Heart left ventricle (tissue), 16 donors: ENCODE measurements around the gene FNIP1. TPM values are rescaled to one million over a fixed set of nuclear protein-coding genes. Genes with fewer than 3 reads are reported as not detected.
A peak's percentile ranks its signal among the peaks of the same experiment; 100 is the strongest.
"Not testable (repeated sequence)": the region's sequence is repeated elsewhere in the genome, so short reads cannot be mapped to it uniquely, and the experiment has no call there.

Experiments used
- ATAC-seq, 4 donors: fragments of 200-7000 bp; cut with Tn5 transposase; one replicate each; pipeline ENCODE4 v1.9.1; 2020 to 2022; ENCODE audit warnings: moderate library complexity in 4 of 4, mild to moderate bottlenecking in 3 of 4, moderate number of reproducible peaks in 1 of 4
- DNase-seq, 5 donors: peaks; one replicate each; pipeline ENCODE4 v3.0.0-alpha.2; 2020
- H3K27ac ChIP-seq, 12 donors: fragments of 200-600 bp; sonication (generic) in 4 of 12; one replicate each; pipeline versions ENCODE4 v1.5.0 to v1.8.0; 2016 to 2022; ENCODE audit warnings: mild to moderate bottlenecking in 2 of 12
- H3K27me3 ChIP-seq, 9 donors: fragments of 200-600 bp; sonication (generic) in 2 of 9; one replicate each; pipeline versions ENCODE4 v1.5.1 to v1.8.0; 2016 to 2022; ENCODE audit warnings: mild to moderate bottlenecking in 3 of 9
- H3K36me3 ChIP-seq, 9 donors: fragments of 200-600 bp; sonication (generic) in 2 of 9; one replicate each; pipeline versions ENCODE4 v1.5.0 to v1.8.0; 2018 to 2022; ENCODE audit warnings: mild to moderate bottlenecking in 2 of 9
- H3K4me1 ChIP-seq, 12 donors: fragments of 200-600 bp; sonication (generic) in 4 of 12; one replicate each; pipeline versions ENCODE4 v1.5.0 to v1.8.0; 2016 to 2022; ENCODE audit warnings: mild to moderate bottlenecking in 3 of 12
- H3K4me3 ChIP-seq, 12 donors: fragments of 200-600 bp; sonication (generic) in 4 of 12; one replicate each; pipeline versions ENCODE4 v1.5.0 to v1.8.0; 2017 to 2022; ENCODE audit warnings: mild to moderate bottlenecking in 9 of 12, moderate library complexity in 4 of 12
- H3K9me3 ChIP-seq, 12 donors: fragments of 200-600 bp; sonication (generic) in 4 of 12; one replicate each; pipeline versions ENCODE4 v1.5.0 to v1.8.0; 2016 to 2022; ENCODE audit warnings: mild to moderate bottlenecking in 1 of 12
- CTCF ChIP-seq, 12 donors: fragments of 200-600 bp; sonication (generic) in 4 of 12; IDR thresholded peaks; one replicate each; pipeline versions ENCODE4 v1.5.0 to v1.8.0; 2018 to 2022; ENCODE audit warnings: antibody characterized with exemption in 12 of 12, mild to moderate bottlenecking in 5 of 12
- POLR2A ChIP-seq, 2 donors: fragments of 450-650 bp; IDR thresholded peaks; one replicate each; pipeline ENCODE4 v1.6.1; 2017; ENCODE audit warnings: antibody characterized with exemption in 2 of 2, mild to moderate bottlenecking in 2 of 2, moderate library complexity in 2 of 2
- WGBS, 4 donors: extraction: QIAGEN DNeasy Blood & Tissue Kit in 2 of 4; methylation state at CpG; one replicate each; pipeline versions ENCODE4 v1.1.5 to v1.1.7; 2013 to 2018; 5-methylcytosine and 5-hydroxymethylcytosine counted together
- intact Hi-C, 10 donors: fragments of 100-400 bp; cut with DNase I; formaldehyde crosslinking; loops; one replicate each; pipeline versions ENCODE4 v1.11.1 to v1.14.2; 2022
- polyA plus RNA-seq, 2 donors: library from polyadenylated mRNA; stranded (reverse); fragments of 200-250 nt; gene quantifications; one replicate each; pipeline ENCODE4 v1.2.3, GENCODE V29; 2013
- total RNA-seq, 9 donors: library from RNA; depleted of rRNA in 2 of 9; stranded (reverse); fragments of >200 nt in 2 of 9; fragmentation: NEBNext Ultra II Directional in 3 of 9; extraction: Animal tissue kit (Norgen Biotek cat#: 25700) in 3 of 9; gene quantifications; one replicate each; pipeline versions ENCODE4 v1.1.0 to v1.2.4, GENCODE V29; 2016 to 2023
- donor health status: ischemic (EF 13 %, LVEDD 7.1; RV severe dilation, severe dysfunction).
- donor health status: healthy with polysubstance abuse.
- donor health status: DM: no; HTN: yes; CAD: no.
- donor health status: DM: no; HTN: no; CAD: no.
- donor health status: ischemic (EF 25% LVEDD 6.9; RV normal size, moderate dysfunction).
- donor health status: ischemic (EF 25% LVEDD 5.7; RV mildly dilated, moderate dysfunction).
- donor health status: healthy.
- donor health status: DM: yes; HTN: yes; CAD: no.
- donor health status: ischemic (EF 35%, LVEDD 5.7; RV mildly dilated, moderate dysfunction).
- donor health status: nonischemic (EF 11% LVEDD 7.7; RV severe dilation, severe dysfunction).
- donor health status: DM: yes; HTN: yes; CAD: no.
- donor health status: PGD.
- donor health status: ischemic (EF 29% LVEDD 5.4; RV normal size, mild dysfunction).
- donor health status: nonischemic (EF 23%, LVEDD 6.1; RV moderate dilation, normal function).

FNIP1 gene
- total and polyA plus RNA-seq, 11 donors, result 5.6 to 41.3 (median 33.7) TPM

GRCh38 chr5:131593921-131594320 is 202.9 kb downstream of the FNIP1 start:
- Histone ChIP-seq H3K36me3 (no peaks in the 10 kb centered on the region), H3K27me3 (no peaks in the 10 kb centered on the region), H3K4me1 (peaks cover 0 to 27% (median 17%) of the 10 kb centered on the region in 12 donors), H3K9me3 (no peaks in the 10 kb centered on the region), H3K4me3 (no peak overlapping the region), H3K27ac (peak overlapping the region in 1 of 12 donors; percentile 8)
- intact Hi-C loops, result loop anchor here in 3 of 10 donors (5.0 to 10.0 kb wide), 2 partner anchors 211 to 468 kb away; partner anchors contain the start of gene IL3 (in 2 of the 3)
- ATAC-seq (peak in 1 of 4 donors; percentile 22), DNase-seq (no peak)
- TF ChIP-seq POLR2A (IDR thresholded peaks at IDR 0.05) (no peak), CTCF (IDR thresholded peaks at IDR 0.05) (no peak)
- 81 to 85% (median 84%) methylated on average over 2 of the region's 2 CpGs for WGBS, 4 donors

GRCh38 chr5:131593436-131593835 is 203.4 kb downstream of the FNIP1 start:
- not testable (repeated sequence) for ATAC-seq, H3K9me3 ChIP-seq
- 68 to 75% (median 70%) methylated on average over 2 of the region's 2 CpGs for WGBS, 4 donors

More at GRCh38 chr5:131593436-131593835, 203.4 kb downstream of the FNIP1 start:
- H3K27me3 ChIP-seq, H3K36me3 ChIP-seq, H3K4me3 ChIP-seq, DNase-seq: not testable (repeated sequence)
- intact Hi-C loops, result loop anchor here in 3 of 10 donors (5.0 to 10.0 kb wide), 2 partner anchors 211 to 469 kb away; partner anchors contain the start of gene IL3 (in 2 of the 3)
- H3K27ac ChIP-seq, result peak overlapping the region in 1 of 12 donors; percentile 8
- H3K4me1 ChIP-seq, result peaks cover 0 to 27% (median 17%) of the 10 kb centered on the region in 12 donors

Other genes with a start within 250 kb of the FNIP1 start
- gene RAPGEF6, start 161.8 kb downstream of the FNIP1 start, total RNA-seq, result 10 to 100 TPM in 5 of 9 donors, 1 to 10 TPM in 4; 7.0 to 13.9 (median 10.0) TPM
- 1 to 10 TPM; 2.3 to 3.3 TPM for gene RAPGEF6, start 161.8 kb downstream of the FNIP1 start, polyA plus RNA-seq
- under 1 TPM in 1 of 9 donors, not detected in 8; 0.63 TPM for gene MEIKIN, start 148.6 kb upstream of the FNIP1 start, total RNA-seq
- gene MEIKIN, start 148.6 kb upstream of the FNIP1 start, polyA plus RNA-seq, result under 1 TPM in 1 of 2 donors, not detected in 1; 0.07 TPM
- gene ACSL6, start 214.6 kb upstream of the FNIP1 start, total RNA-seq, result 1 to 10 TPM in 5 of 9 donors, under 1 TPM in 4; 0.53 to 3.8 (median 2.1) TPM
- 1 to 10 TPM in 1 of 2 donors, under 1 TPM in 1; 0.33 to 3.2 TPM for gene ACSL6, start 214.6 kb upstream of the FNIP1 start, polyA plus RNA-seq